Psoas muscle (tissue), 8 donors: ENCODE measurements around the gene SLC22A16. TPM values are rescaled to one million over a fixed set of nuclear protein-coding genes. Genes with fewer than 3 reads are reported as not detected.
A peak's percentile ranks its signal among the peaks of the same experiment; 100 is the strongest.

Experiments
- ATAC-seq, 4 donors: fragments of 200-7000 bp; cut with Tn5 transposase; one replicate each; pipeline ENCODE4 v1.9.1; 2020; ENCODE audit warnings: moderate library complexity in 3 of 4, mild to moderate bottlenecking in 2 of 4
- DNase-seq, 2 donors: peaks; one replicate each; pipeline ENCODE4 v3.0.0-alpha.2; 2020
- H3K27ac ChIP-seq: fragments of 200-600 bp; one replicate; pipeline ENCODE4 v1.8.0; 2022
- H3K27me3 ChIP-seq, 3 donors: fragments of 200-600 bp in 1 of 3; one replicate each; pipeline versions ENCODE4 v1.6.1 to v1.8.0; 2013 to 2022; ENCODE audit warnings: low read length in 2 of 3, mild to moderate bottlenecking in 2 of 3, moderate library complexity in 1 of 3; ENCODE audit not compliant: insufficient read depth in 3 of 3
- H3K36me3 ChIP-seq, 2 donors: fragments of 200-600 bp in 1 of 2; one replicate each; pipeline versions ENCODE4 v1.6.1 to v1.8.0; 2013 to 2022; ENCODE audit warnings: low read depth in 1 of 2, mild to moderate bottlenecking in 1 of 2, moderate library complexity in 1 of 2; ENCODE audit not compliant: insufficient read depth in 1 of 2
- H3K4me1 ChIP-seq: fragments of 200-600 bp; one replicate; pipeline ENCODE4 v1.8.0; 2022
- H3K4me3 ChIP-seq: fragments of 200-600 bp; one replicate; pipeline ENCODE4 v1.8.0; 2022; ENCODE audit warnings: mild to moderate bottlenecking
- H3K9me3 ChIP-seq: fragments of 200-600 bp; one replicate; pipeline ENCODE4 v1.8.0; 2022
- CTCF ChIP-seq: fragments of 200-600 bp; IDR thresholded peaks from one replicate; pipeline ENCODE4 v1.8.0; 2022; ENCODE audit warnings: antibody characterized with exemption
- WGBS, 3 donors: extraction: QIAGEN DNeasy Blood & Tissue Kit; methylation state at CpG; one replicate each; pipeline versions ENCODE4 v1.1.6 to v1.1.7; 2013; 5-methylcytosine and 5-hydroxymethylcytosine counted together
- intact Hi-C, 2 donors: fragments of 100-400 bp; cut with DNase I; formaldehyde crosslinking; loops; one replicate each; pipeline versions ENCODE4 v1.11.0 to v1.14.2; 2022
- polyA plus RNA-seq, 3 donors: library from polyadenylated mRNA; stranded (reverse); fragments of 200-250 nt; gene quantifications; one replicate each; pipeline ENCODE4 v1.2.3, GENCODE V29; 2013
- total RNA-seq, 4 donors: library from RNA; stranded (reverse); fragmentation: NEBNext Ultra II Directional in 2 of 4; extraction: Animal tissue kit (Norgen Biotek cat#: 25700) in 2 of 4; gene quantifications; one replicate each; pipeline versions ENCODE4 v1.2.1 to v1.2.4, GENCODE V29; 2021 to 2023
- donor health status: healthy with polysubstance abuse.
- donor health status: DM: no; HTN: no; CAD: no; lungs with moderate emphysema.
- donor health status: Bipolar disorder and iron deficiency.
- donor health status: healthy.
- donor health status: DM: yes; HTN: yes; CAD: no.
- donor health status: DM: no; HTN: no; CAD: no.
- donor health status: DM: no; HTN: no; CAD: no.
- donor health status: DM: yes; HTN: yes; CAD: no.

The SLC22A16 gene
- total and polyA plus RNA-seq, 7 donors, result 0.03 to 0.07 TPM; not detected in 5

- no peaks in the 10 kb centered on the region for H3K9me3 ChIP-seq
- intact Hi-C loops, result no loop called here
- DNase-seq (peak; percentile 87 to 95), ATAC-seq (peak; percentile 96 to 99 (median 98))
- H3K27ac ChIP-seq, result peak within 1 kb of the TSS; percentile 88
- peaks cover 0 to 3% of the 10 kb centered on the region in 2 donors for H3K36me3 ChIP-seq
- peaks cover 12% of the 10 kb centered on the region for H3K4me1 ChIP-seq
- peak within 1 kb of the TSS; percentile 64 for H3K4me3 ChIP-seq
- no peak for TF ChIP-seq CTCF
- WGBS, 3 donors, result 14 to 29% (median 23%) methylated on average over 12 of the region's 12 CpGs
- H3K27me3 ChIP-seq, result no peaks in the 10 kb centered on the region
Observed at GRCh38 chr6:110415086-110415916, 61.1 kb downstream of the SLC22A16 start, which contains the start of gene DDO. Gene DDO (minus strand): TSS chr6:110415575. CDS start chr6:110413462, 2,113 bp downstream.

- peaks cover 0 to 10% of the 10 kb centered on the region in 2 donors for H3K36me3 ChIP-seq
- peaks cover 12% of the 10 kb centered on the region for H3K4me1 ChIP-seq
- 27 to 33% (median 29%) methylated on average over 4 of the region's 4 CpGs for WGBS, 3 donors
- no peaks in the 10 kb centered on the region for H3K9me3 ChIP-seq
- DNase-seq, result no peak
- H3K4me3 ChIP-seq, result peak overlapping the region; percentile 64
- ATAC-seq, result peak in 2 of 4 donors; percentile 22 to 23
- H3K27me3 ChIP-seq, result no peaks in the 10 kb centered on the region
- H3K27ac ChIP-seq, result peak overlapping the region; percentile 88
- intact Hi-C loops, result no loop called here
- no peak for TF ChIP-seq CTCF
Observed at GRCh38 chr6:110414669-110415068, 61.7 kb downstream of the SLC22A16 start.

GRCh38 chr6:110412360-110412759, 64.1 kb downstream of the SLC22A16 start:
- no peaks in the 10 kb centered on the region for H3K27me3 ChIP-seq
- H3K36me3 ChIP-seq, result peaks cover 2 to 25% of the 10 kb centered on the region in 2 donors
- DNase-seq (no peak), ATAC-seq (peak in 1 of 4 donors; percentile 70)
- H3K4me1 ChIP-seq, result peaks cover 12% of the 10 kb centered on the region
- H3K4me3 ChIP-seq, result no peak overlapping the region
- intact Hi-C loops, result no loop called here
- WGBS, 3 donors, result 67 to 74% (median 71%) methylated on average over 8 of the region's 8 CpGs
- no peaks in the 10 kb centered on the region for H3K9me3 ChIP-seq
- H3K27ac ChIP-seq, result no peak overlapping the region
- TF ChIP-seq CTCF, result no peak

GRCh38 chr6:110410511-110410910, 65.9 kb downstream of the SLC22A16 start:
- peaks cover 2 to 41% of the 10 kb centered on the region in 2 donors for H3K36me3 ChIP-seq
- peaks cover 12% of the 10 kb centered on the region for H3K4me1 ChIP-seq
- TF ChIP-seq CTCF, result no peak
- intact Hi-C loops, result no loop called here
- ATAC-seq (no peak), DNase-seq (no peak)
- no peak overlapping the region for H3K4me3 ChIP-seq
- H3K27me3 ChIP-seq, result no peaks in the 10 kb centered on the region
- H3K9me3 ChIP-seq, result no peaks in the 10 kb centered on the region
- 66 to 75% (median 74%) methylated on average over 4 of the region's 4 CpGs for WGBS, 3 donors
- no peak overlapping the region for H3K27ac ChIP-seq
